Mesendoderm (in vitro differentiated cells): ENCODE measurements around the gene CACNA1C. TPM values are rescaled to one million over a fixed set of nuclear protein-coding genes. Genes with fewer than 3 reads are reported as not detected.

Source experiments
- DNase-seq: peaks from one replicate; pipeline ENCODE4 v3.0.0; 2013
- H2AK5ac ChIP-seq: 2 replicates; pipeline ENCODE4 v1.6.1; 2013; ENCODE audit warnings: low read length, inconsistent platforms
- H2BK120ac ChIP-seq: 2 replicates; pipeline ENCODE4 v1.6.1; 2013; ENCODE audit warnings: low read depth, mild to moderate bottlenecking, low read length, moderate library complexity, mixed read lengths
- H2BK15ac ChIP-seq: replicated peaks from 2 replicates; pipeline ENCODE4 v1.6.1; 2013; ENCODE audit warnings: low read depth, mild to moderate bottlenecking, moderate library complexity
- H2BK5ac ChIP-seq: 2 replicates; pipeline ENCODE4 v1.6.1; 2013; ENCODE audit warnings: low read length, inconsistent platforms
- H3K18ac ChIP-seq: 2 replicates; pipeline ENCODE4 v1.6.1; 2013; ENCODE audit warnings: mild to moderate bottlenecking, low read length, mixed read lengths
- H3K23ac ChIP-seq: one replicate; pipeline ENCODE4 v1.6.1; 2013; ENCODE audit warnings: low read length
- H3K27ac ChIP-seq: 2 replicates; pipeline ENCODE4 v1.5.1; 2013; ENCODE audit warnings: low read depth, mild to moderate bottlenecking, inconsistent platforms, low read length, moderate library complexity
- H3K27me3 ChIP-seq: 2 replicates; pipeline ENCODE4 v1.6.1; 2013; ENCODE audit warnings: low read length, control low read depth, mild to moderate bottlenecking, inconsistent platforms; ENCODE audit not compliant: insufficient read depth, poor library complexity
- H3K36me3 ChIP-seq: 2 replicates; pipeline ENCODE4 v1.6.1; 2013; ENCODE audit warnings: low read length, inconsistent platforms; ENCODE audit not compliant: control insufficient read depth, insufficient read depth
- H3K4ac ChIP-seq: one replicate; pipeline ENCODE4 v1.6.1; 2013; ENCODE audit warnings: low read depth, mild to moderate bottlenecking, low read length, moderate library complexity
- H3K4me1 ChIP-seq: 2 replicates; pipeline ENCODE4 v1.6.1; 2013; ENCODE audit warnings: low read depth, low read length, inconsistent platforms; ENCODE audit not compliant: control insufficient read depth
- H3K4me2 ChIP-seq: 2 replicates; pipeline ENCODE4 v1.6.1; 2013; ENCODE audit warnings: low read length
- H3K4me3 ChIP-seq: 2 replicates; pipeline ENCODE4 v1.5.1; 2013; ENCODE audit warnings: mild to moderate bottlenecking, low read length
- H3K56ac ChIP-seq: one replicate; pipeline ENCODE4 v1.6.1; 2013; ENCODE audit warnings: low read length
- H3K79me1 ChIP-seq: 2 replicates; pipeline ENCODE4 v1.6.1; 2013; ENCODE audit warnings: low read length, inconsistent platforms
- H3K79me2 ChIP-seq: 2 replicates; pipeline ENCODE4 v1.6.1; 2013; ENCODE audit warnings: mild to moderate bottlenecking, low read length; ENCODE audit not compliant: control insufficient read depth, insufficient read depth
- H3K9ac ChIP-seq: 2 replicates; pipeline ENCODE4 v1.6.1; 2013; ENCODE audit warnings: low read length, inconsistent platforms
- H4K5ac ChIP-seq: one replicate; pipeline ENCODE4 v1.6.1; 2013; ENCODE audit warnings: low read length
- H4K8ac ChIP-seq: one replicate; pipeline ENCODE4 v1.6.1; 2013; ENCODE audit warnings: low read depth, mild to moderate bottlenecking, control low read depth, low read length, moderate library complexity
- WGBS: extraction: QIAGEN DNeasy Blood & Tissue Kit; methylation state at CpG from one replicate; pipeline ENCODE4 v1.1.7; 2013; ENCODE audit warnings: low lambda C conversion rate, missing lambda C conversion rate; ENCODE audit not compliant: insufficient coverage; ENCODE audit errors: extremely low coverage; 5-methylcytosine and 5-hydroxymethylcytosine counted together
- polyA plus RNA-seq, 2 experiments: library from polyadenylated mRNA; stranded (reverse); fragments of 200-250 nt; gene quantifications; one replicate each; pipeline ENCODE4 v1.2.3, GENCODE V29; 2013

CACNA1C gene
- polyA plus RNA-seq (2013, experiment 1 of 2): 0.38 TPM
- 0.45 TPM for polyA plus RNA-seq (2013, experiment 2 of 2)

DNA sequence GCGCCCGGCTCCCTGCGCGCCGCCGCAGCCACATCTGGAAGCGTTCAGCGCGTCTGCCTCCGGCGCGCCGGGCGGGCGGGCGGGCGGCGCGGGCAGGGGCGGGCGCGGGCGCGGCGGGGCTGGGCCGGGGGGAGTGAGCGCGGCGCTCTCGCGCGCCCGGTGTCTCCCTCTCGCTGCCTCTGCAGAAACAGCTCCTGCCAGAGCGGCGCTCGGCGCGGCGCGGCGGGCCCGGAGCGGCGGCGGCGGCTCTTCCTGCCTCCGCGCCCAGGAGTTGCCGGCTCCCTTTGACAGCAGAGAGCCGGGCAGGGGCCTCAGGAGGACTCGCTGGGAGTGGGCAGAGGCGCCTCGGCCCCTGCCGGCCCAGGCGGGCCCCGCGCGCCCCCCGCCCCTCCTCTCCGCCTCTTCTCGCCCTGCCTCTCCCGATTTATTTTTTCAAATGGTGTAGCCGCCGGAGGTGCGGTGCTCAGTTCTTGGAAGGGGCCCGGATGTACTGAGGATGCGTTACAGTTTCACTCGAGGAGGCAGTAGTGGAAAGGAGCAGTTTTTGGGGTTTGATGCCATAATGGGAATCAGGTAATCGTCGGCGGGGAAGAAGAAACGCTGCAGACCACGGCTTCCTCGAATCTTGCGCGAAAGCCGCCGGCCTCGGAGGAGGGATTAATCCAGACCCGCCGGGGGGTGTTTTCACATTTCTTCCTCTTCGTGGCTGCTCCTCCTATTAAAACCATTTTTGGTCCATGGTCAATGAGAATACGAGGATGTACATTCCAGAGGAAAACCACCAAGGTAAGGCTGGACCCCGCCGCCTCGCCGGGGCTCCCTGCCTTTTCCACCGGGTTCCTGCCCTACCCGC, at the start of gene CACNA1C:
CACNA1C (plus strand) TSS at position 162 of the 853 bp plus-strand sequence; CDS start at position 738, 576 bp downstream.
- peak within 1 kb of the TSS; percentile 54 for H3K18ac ChIP-seq
- peak within 1 kb of the TSS; percentile 44 for H3K4me3 ChIP-seq
- peak within 1 kb of the TSS; percentile 77 for H3K56ac ChIP-seq
- no peak within 1 kb of the TSS for H3K27ac ChIP-seq
- H3K9ac ChIP-seq: peak within 1 kb of the TSS; percentile 62
- DNase-seq: peak; percentile 75
- H3K36me3 ChIP-seq: no peaks in the 10 kb centered on the region
- no peak within 1 kb of the TSS for H4K8ac ChIP-seq
- H3K4me2 ChIP-seq: peak within 1 kb of the TSS; percentile 95
- H3K4ac ChIP-seq: no peak within 1 kb of the TSS
- no peak within 1 kb of the TSS for H2BK15ac ChIP-seq
- H3K27me3 ChIP-seq: peaks cover 12% of the 10 kb centered on the region
- H2AK5ac ChIP-seq: no peak within 1 kb of the TSS
- H3K79me1 ChIP-seq: no peaks in the 10 kb centered on the region
- no peaks in the 10 kb centered on the region for H3K4me1 ChIP-seq
- no CpG with 5 or more reads among the region's 90 CpGs for WGBS
- H2BK5ac ChIP-seq: no peak within 1 kb of the TSS
- H4K5ac ChIP-seq: no peak within 1 kb of the TSS
- no peak within 1 kb of the TSS for H3K23ac ChIP-seq
- no peaks in the 10 kb centered on the region for H3K79me2 ChIP-seq
- H2BK120ac ChIP-seq: no peak within 1 kb of the TSS

DNA sequence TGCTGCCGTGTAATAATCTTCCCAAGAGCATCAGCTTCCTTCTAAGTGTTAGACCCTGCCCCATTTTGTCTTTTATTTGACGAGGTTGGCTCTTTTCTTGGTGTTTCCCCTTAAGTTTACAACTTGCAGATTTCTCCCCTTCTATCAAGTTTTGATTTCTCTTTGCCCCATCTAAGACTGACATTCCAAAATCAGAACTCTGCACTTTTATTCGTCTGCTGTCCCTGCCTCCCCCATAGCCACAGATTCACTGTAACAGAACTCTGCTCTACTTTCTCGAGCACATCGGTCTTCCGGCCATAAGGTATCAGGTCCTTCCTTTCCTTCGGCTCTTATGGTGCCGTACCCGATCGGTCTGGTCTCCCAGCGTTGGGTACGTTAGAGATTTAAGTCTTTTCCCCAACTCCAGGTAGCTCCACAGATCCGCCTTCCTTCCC, 49.1 kb upstream of the CACNA1C start:
- H3K79me1 ChIP-seq: peaks cover 1% of the 10 kb centered on the region
- peaks cover 2% of the 10 kb centered on the region for H3K4me1 ChIP-seq
- H3K4ac ChIP-seq: no peak overlapping the region
- H3K18ac ChIP-seq: peak overlapping the region; percentile 41
- peak overlapping the region; percentile 5 for H4K5ac ChIP-seq
- no peak overlapping the region for H4K8ac ChIP-seq
- no peak overlapping the region for H2AK5ac ChIP-seq
- peak overlapping the region; percentile 91 for H3K4me3 ChIP-seq
- no peaks in the 10 kb centered on the region for H3K27me3 ChIP-seq
- no peak overlapping the region for H2BK15ac ChIP-seq
- H3K36me3 ChIP-seq: no peaks in the 10 kb centered on the region
- no peak overlapping the region for H2BK120ac ChIP-seq
- peak overlapping the region; percentile 88 for H3K9ac ChIP-seq
- no peak overlapping the region for H3K23ac ChIP-seq
- H3K27ac ChIP-seq: peak overlapping the region; percentile 96
- H3K79me2 ChIP-seq: peaks cover 1% of the 10 kb centered on the region
- peak overlapping the region; percentile 84 for H3K4me2 ChIP-seq
- peak overlapping the region; percentile 83 for H2BK5ac ChIP-seq
- peak overlapping the region; percentile 99 for H3K56ac ChIP-seq
- DNase-seq: no peak
- no CpG with 5 or more reads among the region's 13 CpGs for WGBS

DNA sequence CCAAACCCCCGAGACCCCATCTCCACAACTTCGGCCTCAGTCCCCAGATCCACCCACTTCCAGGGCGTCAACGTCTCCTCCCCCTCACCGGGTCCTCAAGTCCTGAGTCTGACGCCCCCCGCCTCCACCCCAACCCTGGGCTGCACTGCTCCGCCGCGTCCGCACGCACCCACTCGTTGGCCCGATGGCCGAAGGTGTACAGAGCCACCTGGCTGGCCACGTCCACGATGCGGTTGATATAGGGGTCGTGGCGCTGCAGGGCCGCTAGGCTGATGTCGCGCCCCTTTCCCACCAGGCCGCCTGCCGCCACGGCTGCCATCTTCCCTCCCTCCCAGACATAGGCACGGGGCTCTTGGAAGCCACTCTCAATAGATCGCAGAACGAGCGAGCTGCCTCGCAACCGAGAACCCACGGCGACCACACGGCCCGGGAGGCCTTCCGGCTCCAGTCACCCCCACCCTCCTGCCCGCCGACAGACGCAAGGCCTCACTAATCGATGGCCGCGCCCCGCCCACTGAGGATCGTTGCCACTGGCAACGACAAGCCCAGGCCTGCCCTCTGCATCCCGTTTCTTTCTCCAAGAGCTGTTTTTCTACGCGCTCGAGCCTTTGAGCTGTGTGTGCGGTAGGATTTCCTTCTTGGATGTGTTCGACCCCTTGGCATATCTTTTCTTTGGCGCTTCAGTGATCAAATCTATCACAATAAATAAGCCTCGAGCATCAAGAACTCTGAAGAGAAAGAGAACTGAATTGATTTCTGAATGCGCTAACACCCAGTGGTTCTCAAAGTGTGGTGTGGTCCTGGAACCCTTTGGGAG, 48.5 kb upstream of the CACNA1C start, which contains the start of gene DCP1B:
DCP1B (minus strand) TSS at position 345 of the 817 bp plus-strand sequence; CDS start at position 319, 26 bp downstream.
- peak within 1 kb of the TSS; percentile 5 for H4K5ac ChIP-seq
- H3K27ac ChIP-seq: peak within 1 kb of the TSS; percentile 96
- peak within 1 kb of the TSS; percentile 83 for H2BK5ac ChIP-seq
- H3K79me2 ChIP-seq: peaks cover 1% of the 10 kb centered on the region
- H3K79me1 ChIP-seq: peaks cover 1% of the 10 kb centered on the region
- no peak within 1 kb of the TSS for H2AK5ac ChIP-seq
- peaks cover 2% of the 10 kb centered on the region for H3K4me1 ChIP-seq
- H3K56ac ChIP-seq: peak within 1 kb of the TSS; percentile 99
- peak within 1 kb of the TSS; percentile 41 for H3K18ac ChIP-seq
- peak within 1 kb of the TSS; percentile 88 for H3K9ac ChIP-seq
- H3K36me3 ChIP-seq: no peaks in the 10 kb centered on the region
- peak within 1 kb of the TSS; percentile 69 for H3K23ac ChIP-seq
- peak within 1 kb of the TSS; percentile 84 for H3K4me2 ChIP-seq
- peak within 1 kb of the TSS; percentile 91 for H3K4me3 ChIP-seq
- H2BK120ac ChIP-seq: no peak within 1 kb of the TSS
- peak; percentile 99 for DNase-seq
- no peaks in the 10 kb centered on the region for H3K27me3 ChIP-seq
- WGBS: no CpG with 5 or more reads among the region's 55 CpGs
- peak within 1 kb of the TSS; percentile 76 for H4K8ac ChIP-seq
- H3K4ac ChIP-seq: peak within 1 kb of the TSS; percentile 64
- no peak within 1 kb of the TSS for H2BK15ac ChIP-seq

DNA sequence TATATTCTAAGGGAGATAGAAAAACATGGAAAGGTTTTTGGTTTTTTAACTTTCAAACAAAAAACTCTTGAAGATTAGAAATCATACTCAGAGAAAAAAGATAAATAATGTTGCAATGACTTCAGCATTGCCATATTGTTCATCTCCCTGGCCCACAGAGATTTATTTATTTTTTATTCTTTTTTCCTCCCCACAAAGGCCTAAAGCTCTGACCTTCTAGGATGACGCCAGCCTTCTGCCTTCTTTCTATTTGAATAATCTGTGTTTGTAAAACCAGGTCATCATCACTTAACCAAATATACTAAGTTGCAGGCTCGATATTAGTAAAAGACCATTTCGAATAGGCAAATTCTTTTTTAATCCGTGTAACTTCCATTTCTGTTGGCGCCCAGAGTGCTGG, 44.1 kb upstream of the CACNA1C start:
- Histone ChIP-seq H2BK5ac (no peak overlapping the region), H3K4me1 (no peaks in the 10 kb centered on the region), H3K27me3 (no peaks in the 10 kb centered on the region), H2BK120ac (no peak overlapping the region), H2AK5ac (no peak overlapping the region), H3K27ac (no peak overlapping the region), H3K79me2 (peaks cover under 1% of the 10 kb centered on the region), H3K4me2 (no peak overlapping the region), H3K4me3 (no peak overlapping the region), H4K5ac (no peak overlapping the region), H3K4ac (no peak overlapping the region), H3K23ac (no peak overlapping the region), H3K56ac (no peak overlapping the region), H3K18ac (no peak overlapping the region), H3K9ac (no peak overlapping the region), H3K36me3 (no peaks in the 10 kb centered on the region), H3K79me1 (no peaks in the 10 kb centered on the region), H4K8ac (no peak overlapping the region), H2BK15ac (no peak overlapping the region)
- no CpG with 5 or more reads among the region's 5 CpGs for WGBS
- no peak for DNase-seq

DNA sequence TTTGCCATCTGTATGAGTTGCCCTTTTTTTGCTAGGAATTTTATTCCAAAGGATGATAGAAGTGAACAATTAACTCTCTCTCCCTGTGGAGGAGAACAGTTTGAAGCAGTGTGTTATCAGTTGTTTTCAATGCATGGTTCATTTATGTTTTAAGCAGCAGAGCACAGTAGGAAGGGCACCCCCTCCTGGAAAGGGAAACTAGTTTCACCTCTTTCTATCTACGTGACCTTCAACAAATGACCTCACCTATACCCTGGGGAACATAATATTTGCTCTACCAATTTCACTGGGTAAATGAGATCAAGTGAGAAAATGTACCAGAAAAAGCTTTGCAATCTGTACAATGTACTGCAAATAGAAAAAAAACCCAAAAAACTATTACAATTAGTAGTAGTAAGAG, 43.2 kb upstream of the CACNA1C start:
- WGBS: no CpG with 5 or more reads among the region's 1 CpG
- no peak overlapping the region for H3K56ac ChIP-seq
- peak; percentile 35 for DNase-seq

More for the DNA sequence above, 43.2 kb upstream of the CACNA1C start:
- H3K18ac ChIP-seq: no peak overlapping the region
- H3K4me1 ChIP-seq: no peaks in the 10 kb centered on the region
- H3K27ac ChIP-seq: no peak overlapping the region
- H3K23ac ChIP-seq: no peak overlapping the region
- H3K79me2 ChIP-seq: no peaks in the 10 kb centered on the region
- no peaks in the 10 kb centered on the region for H3K27me3 ChIP-seq
- H3K4me2 ChIP-seq: no peak overlapping the region
- H3K9ac ChIP-seq: no peak overlapping the region
- H2BK5ac ChIP-seq: no peak overlapping the region
- H4K8ac ChIP-seq: no peak overlapping the region
- H3K79me1 ChIP-seq: no peaks in the 10 kb centered on the region
- H2BK120ac ChIP-seq: no peak overlapping the region
- no peak overlapping the region for H3K4me3 ChIP-seq
- H4K5ac ChIP-seq: no peak overlapping the region
- no peak overlapping the region for H2BK15ac ChIP-seq
- H3K4ac ChIP-seq: no peak overlapping the region
- H2AK5ac ChIP-seq: no peak overlapping the region
- no peaks in the 10 kb centered on the region for H3K36me3 ChIP-seq
